Measurements from ENCODE around the gene IL18R1. TPM values are rescaled to one million over a fixed set of nuclear protein-coding genes. Genes with fewer than 3 reads are reported as not detected.

IL18R1 gene
- total and polyA plus RNA-seq, 9 of the 15 experiments (the other 6 are each of a cell fraction or from before 2014, with no cell fraction given), result 0.55 to 10.0 (median 2.5) TPM

DNA sequence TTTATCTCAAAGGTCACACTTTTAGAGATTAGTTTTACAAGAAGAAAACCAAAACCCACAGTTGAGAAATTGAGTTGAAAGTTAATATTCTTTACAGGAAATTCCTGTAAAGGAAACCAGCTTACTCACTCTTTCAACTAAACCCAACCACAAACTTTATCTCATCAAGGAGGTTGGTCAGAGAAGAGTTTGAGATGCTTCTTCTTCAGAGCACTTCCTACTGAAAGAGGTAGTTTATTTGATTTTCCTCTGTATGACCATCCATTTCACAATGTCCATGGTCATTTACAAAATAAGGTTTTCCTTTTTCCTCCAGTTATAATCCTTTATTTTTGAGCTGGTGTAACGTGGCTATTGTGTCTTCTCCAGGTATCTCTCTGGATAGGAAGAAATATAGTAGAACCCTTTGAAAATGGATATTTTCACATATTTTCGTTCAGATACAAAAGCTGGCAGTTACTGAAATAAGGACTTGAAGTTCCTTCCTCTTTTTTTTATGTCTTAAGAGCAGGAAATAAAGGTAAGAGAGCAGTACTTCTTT, 62.9 kb downstream of the IL18R1 start (continued):
- TF ChIP-seq TAF15 (IDR thresholded peaks at IDR 0.05; ENCODE audit: low read depth, low read length), result no peak
- peak; percentile 61; the same call in 1 of the 2 replicates for TF ChIP-seq JUND (IDR thresholded peaks at IDR 0.05; ENCODE audit: borderline replicate concordance, low read depth, low read length)
- TF ChIP-seq JUND (tag; IDR thresholded peaks at IDR 0.05; ENCODE audit: borderline replicate concordance, low read depth, low read length), result peak; percentile 28; the same call in 1 of the 3 replicates
- TF ChIP-seq, protein P1, sequence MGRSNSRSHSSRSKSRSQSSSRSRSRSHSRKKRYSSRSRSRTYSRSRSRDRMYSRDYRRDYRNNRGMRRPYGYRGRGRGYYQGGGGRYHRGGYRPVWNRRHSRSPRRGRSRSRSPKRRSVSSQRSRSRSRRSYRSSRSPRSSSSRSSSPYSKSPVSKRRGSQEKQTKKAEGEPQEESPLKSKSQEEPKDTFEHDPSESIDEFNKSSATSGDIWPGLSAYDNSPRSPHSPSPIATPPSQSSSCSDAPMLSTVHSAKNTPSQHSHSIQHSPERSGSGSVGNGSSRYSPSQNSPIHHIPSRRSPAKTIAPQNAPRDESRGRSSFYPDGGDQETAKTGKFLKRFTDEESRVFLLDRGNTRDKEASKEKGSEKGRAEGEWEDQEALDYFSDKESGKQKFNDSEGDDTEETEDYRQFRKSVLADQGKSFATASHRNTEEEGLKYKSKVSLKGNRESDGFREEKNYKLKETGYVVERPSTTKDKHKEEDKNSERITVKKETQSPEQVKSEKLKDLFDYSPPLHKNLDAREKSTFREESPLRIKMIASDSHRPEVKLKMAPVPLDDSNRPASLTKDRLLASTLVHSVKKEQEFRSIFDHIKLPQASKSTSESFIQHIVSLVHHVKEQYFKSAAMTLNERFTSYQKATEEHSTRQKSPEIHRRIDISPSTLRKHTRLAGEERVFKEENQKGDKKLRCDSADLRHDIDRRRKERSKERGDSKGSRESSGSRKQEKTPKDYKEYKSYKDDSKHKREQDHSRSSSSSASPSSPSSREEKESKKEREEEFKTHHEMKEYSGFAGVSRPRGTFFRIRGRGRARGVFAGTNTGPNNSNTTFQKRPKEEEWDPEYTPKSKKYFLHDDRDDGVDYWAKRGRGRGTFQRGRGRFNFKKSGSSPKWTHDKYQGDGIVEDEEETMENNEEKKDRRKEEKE (IDR thresholded peaks at IDR 0.05; ENCODE audit: borderline replicate concordance in 1 of 2, control insufficient read depth in 1 of 2, low read depth in 2 of 2, low read length in 1 of 2), result no peak
- no peak for TF ChIP-seq ZNF76 (CRISPR knock-in tag; IDR thresholded peaks at IDR 0.05; ENCODE audit: borderline replicate concordance)
- peak; percentile 79 for TF ChIP-seq EP300 (IDR thresholded peaks at IDR 0.05; ENCODE audit: low read length)
- peak; percentile 39 for TF ChIP-seq BRD9 (IDR thresholded peaks at IDR 0.05; ENCODE audit: low read depth, partially characterized antibody)
- TF ChIP-seq CBFA2T2 (conservative IDR thresholded peaks at IDR 0.05), result no peak
- TF ChIP-seq SRF (CRISPR knock-in tag; IDR thresholded peaks at IDR 0.05), result peak in 1 of 2 experiments; percentile 46; a peak in 1 of 4 replicates
- peak; percentile 52; the same call in 1 of the 2 replicates for TF ChIP-seq ZNF239 (CRISPR knock-in tag; IDR thresholded peaks at IDR 0.05)
- TF ChIP-seq, protein P2, sequence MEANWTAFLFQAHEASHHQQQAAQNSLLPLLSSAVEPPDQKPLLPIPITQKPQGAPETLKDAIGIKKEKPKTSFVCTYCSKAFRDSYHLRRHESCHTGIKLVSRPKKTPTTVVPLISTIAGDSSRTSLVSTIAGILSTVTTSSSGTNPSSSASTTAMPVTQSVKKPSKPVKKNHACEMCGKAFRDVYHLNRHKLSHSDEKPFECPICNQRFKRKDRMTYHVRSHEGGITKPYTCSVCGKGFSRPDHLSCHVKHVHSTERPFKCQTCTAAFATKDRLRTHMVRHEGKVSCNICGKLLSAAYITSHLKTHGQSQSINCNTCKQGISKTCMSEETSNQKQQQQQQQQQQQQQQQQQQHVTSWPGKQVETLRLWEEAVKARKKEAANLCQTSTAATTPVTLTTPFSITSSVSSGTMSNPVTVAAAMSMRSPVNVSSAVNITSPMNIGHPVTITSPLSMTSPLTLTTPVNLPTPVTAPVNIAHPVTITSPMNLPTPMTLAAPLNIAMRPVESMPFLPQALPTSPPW (CRISPR knock-in tag; IDR thresholded peaks at IDR 0.05), result no peak
- TF ChIP-seq BRF1 (IDR thresholded peaks at IDR 0.05; ENCODE audit: borderline replicate concordance, extremely low read depth, insufficient read length), result no peak
- TF ChIP-seq EGR1 (conservative IDR thresholded peaks at IDR 0.05), result no peak
- TF ChIP-seq, protein P3, sequence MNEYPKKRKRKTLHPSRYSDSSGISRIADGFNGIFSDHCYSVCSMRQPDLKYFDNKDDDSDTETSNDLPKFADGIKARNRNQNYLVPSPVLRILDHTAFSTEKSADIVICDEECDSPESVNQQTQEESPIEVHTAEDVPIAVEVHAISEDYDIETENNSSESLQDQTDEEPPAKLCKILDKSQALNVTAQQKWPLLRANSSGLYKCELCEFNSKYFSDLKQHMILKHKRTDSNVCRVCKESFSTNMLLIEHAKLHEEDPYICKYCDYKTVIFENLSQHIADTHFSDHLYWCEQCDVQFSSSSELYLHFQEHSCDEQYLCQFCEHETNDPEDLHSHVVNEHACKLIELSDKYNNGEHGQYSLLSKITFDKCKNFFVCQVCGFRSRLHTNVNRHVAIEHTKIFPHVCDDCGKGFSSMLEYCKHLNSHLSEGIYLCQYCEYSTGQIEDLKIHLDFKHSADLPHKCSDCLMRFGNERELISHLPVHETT (CRISPR knock-in tag; conservative IDR thresholded peaks at IDR 0.05 in 1 of 2, IDR thresholded peaks at IDR 0.05 in 1 of 2), result peak in 1 of 2 experiments; percentile 22; a peak in 2 of 4 replicates
- TF ChIP-seq, protein P4, sequence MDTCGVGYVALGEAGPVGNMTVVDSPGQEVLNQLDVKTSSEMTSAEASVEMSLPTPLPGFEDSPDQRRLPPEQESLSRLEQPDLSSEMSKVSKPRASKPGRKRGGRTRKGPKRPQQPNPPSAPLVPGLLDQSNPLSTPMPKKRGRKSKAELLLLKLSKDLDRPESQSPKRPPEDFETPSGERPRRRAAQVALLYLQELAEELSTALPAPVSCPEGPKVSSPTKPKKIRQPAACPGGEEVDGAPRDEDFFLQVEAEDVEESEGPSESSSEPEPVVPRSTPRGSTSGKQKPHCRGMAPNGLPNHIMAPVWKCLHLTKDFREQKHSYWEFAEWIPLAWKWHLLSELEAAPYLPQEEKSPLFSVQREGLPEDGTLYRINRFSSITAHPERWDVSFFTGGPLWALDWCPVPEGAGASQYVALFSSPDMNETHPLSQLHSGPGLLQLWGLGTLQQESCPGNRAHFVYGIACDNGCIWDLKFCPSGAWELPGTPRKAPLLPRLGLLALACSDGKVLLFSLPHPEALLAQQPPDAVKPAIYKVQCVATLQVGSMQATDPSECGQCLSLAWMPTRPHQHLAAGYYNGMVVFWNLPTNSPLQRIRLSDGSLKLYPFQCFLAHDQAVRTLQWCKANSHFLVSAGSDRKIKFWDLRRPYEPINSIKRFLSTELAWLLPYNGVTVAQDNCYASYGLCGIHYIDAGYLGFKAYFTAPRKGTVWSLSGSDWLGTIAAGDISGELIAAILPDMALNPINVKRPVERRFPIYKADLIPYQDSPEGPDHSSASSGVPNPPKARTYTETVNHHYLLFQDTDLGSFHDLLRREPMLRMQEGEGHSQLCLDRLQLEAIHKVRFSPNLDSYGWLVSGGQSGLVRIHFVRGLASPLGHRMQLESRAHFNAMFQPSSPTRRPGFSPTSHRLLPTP (IDR thresholded peaks at IDR 0.05; ENCODE audit: borderline replicate concordance, extremely low read depth, insufficient read length), result no peak
- TF ChIP-seq NFIX (CRISPR knock-in tag; IDR thresholded peaks at IDR 0.05; ENCODE audit: low read depth), result no peak
- peak; percentile 89; the same call in 1 of the 2 replicates for TF ChIP-seq ESRRA (IDR thresholded peaks at IDR 0.05; ENCODE audit: borderline replicate concordance, low read depth)

All from K562 (cell line).